NCI-H226 (cell line): Measurements from ENCODE around the gene OR2L13.
"Not testable (repeated sequence)": the region's sequence is repeated elsewhere in the genome, so short reads cannot be mapped to it uniquely, and the experiment has no call there.

Source experiments
- DNase-seq: peaks from one replicate; pipeline ENCODE4 v3.0.0-alpha.2; 2015

The OR2L13 gene

DNA sequence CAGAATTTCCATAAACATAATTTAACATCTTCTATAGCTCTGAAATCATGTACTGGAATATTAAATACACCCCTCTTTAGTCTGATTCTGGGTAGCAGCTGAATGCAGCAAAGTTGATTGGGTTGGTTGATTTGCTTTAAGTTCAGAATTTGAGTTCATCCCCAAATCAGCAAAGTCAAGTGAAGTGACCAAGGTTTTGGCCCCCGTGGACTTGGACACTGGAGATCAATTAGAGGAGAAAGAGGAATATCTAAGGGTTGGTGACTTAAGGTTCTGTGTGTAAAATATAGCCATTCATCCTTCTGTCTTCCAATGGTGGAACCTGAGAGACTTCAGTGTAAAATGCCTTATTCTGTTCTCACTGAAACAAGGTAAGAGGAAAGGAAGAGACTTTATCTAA, at the start of gene OR2L13:
OR2L13 (plus strand) TSS at position 301 of the 400 bp plus-strand sequence. CDS start 4,192 bp downstream, outside the sequence.
- no peak for DNase-seq

DNA sequence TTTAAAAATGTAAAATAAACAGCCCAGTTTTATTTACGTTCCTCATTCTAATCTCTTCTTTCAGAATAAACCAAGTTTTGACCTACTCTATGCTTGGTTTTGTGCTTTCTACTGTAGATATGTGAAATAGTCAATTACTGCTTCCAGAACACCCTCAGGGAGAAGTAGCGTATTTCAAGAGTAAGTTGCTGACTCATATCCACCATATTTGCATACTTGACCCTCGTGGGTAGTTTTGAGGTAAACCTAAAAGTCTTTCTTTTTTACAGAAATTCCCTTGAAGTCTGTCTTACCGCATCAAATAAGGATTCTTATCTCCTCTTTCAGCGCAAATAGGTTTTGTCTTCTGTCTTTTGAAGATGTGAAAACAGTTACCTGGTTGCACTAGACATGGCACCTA, 49.8 kb upstream of the OR2L13 start:
- DNase-seq = no peak

GRCh38 chr1:248046536-248046935, 48.4 kb upstream of the OR2L13 start, which contains the start of gene OR2L3:
TSS of gene OR2L3 (plus strand) at chr1:248046836. CDS start at chr1:248060682, 13,846 bp downstream.
- no peak for DNase-seq

- no peak for DNase-seq
Observed at GRCh38 chr1:248047008-248047407, 48.0 kb upstream of the OR2L13 start.

DNA sequence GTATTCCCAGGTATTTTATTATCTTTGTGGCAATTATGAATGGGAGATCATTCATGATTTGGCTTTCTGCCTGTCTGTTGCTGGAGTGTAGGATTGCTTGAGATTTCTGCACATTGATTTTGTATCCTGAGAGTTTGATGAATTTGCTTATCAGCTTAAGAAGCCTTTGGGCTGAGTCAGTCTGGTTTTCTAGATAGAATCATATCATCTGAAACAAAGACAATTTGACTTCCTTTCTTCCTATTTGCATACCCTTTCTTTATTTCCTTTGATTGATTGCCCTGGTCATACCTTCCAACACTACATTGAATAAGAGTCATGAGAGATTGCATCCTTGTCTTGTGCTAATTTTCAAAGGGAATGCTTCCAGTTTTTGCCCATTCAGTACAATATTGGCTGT, 40.3 kb upstream of the OR2L13 start:
- no peak for DNase-seq

DNA sequence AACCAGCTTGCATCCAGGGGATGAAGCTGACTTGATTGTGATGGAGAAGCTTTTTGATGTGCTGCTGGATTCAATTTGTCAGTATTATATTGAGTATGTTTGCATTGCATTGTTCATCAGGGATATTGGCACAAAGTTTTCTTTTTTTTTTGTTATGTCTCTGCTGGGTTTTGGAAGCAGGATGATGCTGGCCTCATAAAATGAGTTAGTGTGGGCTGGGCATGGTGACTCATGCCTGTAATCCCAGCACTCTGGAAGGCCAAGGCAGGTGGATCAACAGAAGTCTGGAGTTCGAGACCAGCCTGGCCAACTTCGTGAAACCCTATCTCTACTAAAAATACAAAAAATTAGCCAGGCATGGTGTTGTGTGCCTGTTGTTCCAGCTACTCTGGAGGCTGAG, 39.7 kb upstream of the OR2L13 start:
- DNase-seq = no peak

DNA sequence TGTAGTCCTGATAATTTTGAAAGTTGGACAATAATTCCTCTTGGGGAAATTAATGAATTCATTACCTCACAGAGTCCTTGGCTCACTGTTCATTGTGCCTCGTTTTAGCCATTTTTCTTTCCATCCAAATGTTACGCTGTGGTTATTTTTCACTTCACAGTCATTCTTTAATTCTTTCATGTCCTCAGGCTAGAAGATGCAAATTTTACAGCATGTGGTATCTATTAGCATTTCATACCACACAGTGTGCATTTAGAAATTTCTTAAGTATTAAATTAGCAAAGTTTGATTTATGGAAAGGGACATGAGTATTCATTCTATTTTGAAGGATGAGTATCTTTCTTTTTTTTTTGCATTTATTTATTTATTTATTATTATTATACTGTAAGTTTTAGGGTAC, 29.9 kb upstream of the OR2L13 start:
- DNase-seq = no peak

DNA sequence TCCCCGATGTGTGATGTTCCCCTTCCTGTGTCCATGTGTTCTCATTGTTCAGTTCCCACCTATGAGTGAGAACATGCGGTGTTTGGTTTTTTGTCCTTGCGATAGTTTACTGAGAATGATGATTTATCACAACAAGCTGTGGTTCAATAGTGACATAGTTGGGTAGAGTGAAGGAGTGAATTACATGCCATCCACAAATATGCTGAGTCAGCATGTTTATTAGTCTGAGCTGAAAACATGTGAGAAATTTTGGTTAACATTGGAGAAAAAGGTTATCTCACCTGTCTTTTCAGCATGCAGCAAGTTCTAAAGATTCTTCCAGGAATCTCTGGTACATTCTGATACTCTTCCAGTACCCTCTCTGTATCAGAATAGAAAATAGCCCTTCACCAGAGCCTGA, 29.4 kb upstream of the OR2L13 start:
- no peak for DNase-seq

- DNase-seq = not testable (repeated sequence)
Observed at GRCh38 chr1:248083864-248084263, 11.1 kb upstream of the OR2L13 start.

DNA sequence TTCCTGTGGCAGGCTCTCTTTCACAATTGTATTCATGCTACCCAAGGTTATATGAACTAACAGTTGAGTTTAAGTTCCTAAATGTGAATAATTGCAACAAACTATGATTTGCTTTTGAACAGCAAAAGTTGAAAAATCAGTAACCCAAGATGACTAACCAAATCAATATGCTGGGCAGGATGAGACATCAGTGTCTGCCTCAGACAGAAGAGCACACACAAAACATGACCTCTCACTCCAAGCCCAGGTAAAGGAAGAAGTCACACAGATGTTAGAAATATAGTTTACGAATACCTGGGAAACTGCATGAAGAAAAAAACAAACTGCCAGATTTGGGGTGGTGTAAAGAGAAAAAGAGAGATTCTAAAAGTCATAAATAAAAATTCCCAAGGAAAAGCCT, 3.5 kb downstream of the OR2L13 start:
- DNase-seq = no peak

GRCh38 chr1:248102847-248103246, 7.9 kb downstream of the OR2L13 start:
- no peak for DNase-seq

GRCh38 chr1:248111157-248111556, 16.2 kb downstream of the OR2L13 start:
- DNase-seq = no peak

DNA sequence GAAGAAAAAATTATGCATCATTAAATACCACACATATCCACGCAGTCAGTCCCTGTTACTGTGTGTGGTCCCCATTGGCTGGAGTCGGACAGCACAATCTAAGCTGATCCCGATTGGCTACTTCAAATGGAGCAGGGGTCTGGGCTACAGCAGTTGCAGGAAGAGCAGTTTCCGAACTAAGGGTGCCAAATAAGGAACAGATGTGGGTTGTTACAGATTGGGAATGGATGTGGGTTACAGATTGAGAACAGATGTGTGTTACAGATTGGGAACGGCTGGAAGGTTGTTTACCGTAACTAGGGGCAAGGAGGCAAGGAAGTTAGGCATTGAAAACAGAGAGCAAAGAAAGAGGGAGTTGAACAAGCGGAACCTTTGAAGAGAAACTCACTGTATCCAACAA, 19.9 kb downstream of the OR2L13 start:
- DNase-seq = no peak

DNA sequence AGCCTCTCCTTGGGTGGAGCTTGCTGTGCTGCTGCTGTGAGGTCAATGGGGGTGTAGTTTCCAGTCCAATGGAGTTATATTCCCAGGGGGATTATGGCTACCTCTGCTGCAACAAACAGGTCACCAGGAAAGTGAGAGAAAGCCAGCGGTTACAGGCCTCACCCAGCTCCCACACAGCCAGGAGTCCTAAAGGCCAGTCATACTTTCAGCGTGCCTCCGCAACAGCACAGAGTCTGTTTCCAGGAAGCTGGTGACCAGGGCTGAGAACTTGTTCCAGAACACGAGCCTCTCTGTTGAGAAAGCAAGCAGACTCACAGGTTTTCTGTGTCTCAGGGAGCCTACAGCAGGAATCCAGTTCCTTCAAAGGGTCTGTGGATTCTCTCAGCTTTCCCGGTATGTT, 32.7 kb downstream of the OR2L13 start:
- no peak for DNase-seq

GRCh38 chr1:248136811-248137210, 41.8 kb downstream of the OR2L13 start:
- DNase-seq = no peak

GRCh38 chr1:248140846-248141245, 45.9 kb downstream of the OR2L13 start:
- no peak for DNase-seq

DNA sequence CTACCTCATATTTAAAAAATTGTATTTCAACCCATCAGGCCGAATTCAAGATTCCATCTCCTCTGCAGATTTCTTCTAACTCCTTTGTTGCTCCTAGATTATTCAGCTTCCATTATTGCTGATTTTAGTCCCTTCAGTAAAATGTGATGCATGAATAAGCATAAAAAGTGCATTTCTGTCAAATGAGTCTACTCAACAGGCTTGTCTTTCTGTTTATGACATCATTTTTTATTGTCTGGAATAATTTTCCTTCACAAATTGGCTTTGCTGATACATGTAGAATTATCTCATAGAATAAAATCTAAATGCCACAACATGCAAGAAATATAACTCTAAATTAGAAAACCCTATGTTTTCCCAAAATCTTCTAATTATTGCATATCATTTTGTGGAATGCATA, 48.3 kb downstream of the OR2L13 start:
- no peak for DNase-seq

- no peak for DNase-seq
Observed at GRCh38 chr1:248144513-248145198, 49.7 kb downstream of the OR2L13 start, which contains the start of gene OR2M5. TSS of gene OR2M5 (plus strand) at chr1:248145148. CDS start at chr1:248145148, 0 bp downstream.
